Endothelial cell of umbilical vein (primary cell): ENCODE data around the gene RPEL1. TPM values are rescaled to one million over a fixed set of nuclear protein-coding genes. Genes with fewer than 3 reads are reported as not detected.

Source experiments
- BruUV-seq: library from RNA; stranded (reverse); fragments of 400-500 nt; replicated peaks from 2 replicates; lab custom pipeline; 2021; lab: Mats Ljungman, UMichigan
- CTCF ChIA-PET: fragments of 300-600, 350-600 bp; sonication (Branson Sonifier 250); formaldehyde crosslinking; loops from one replicate; lab custom pipeline; 2021; ENCODE audit warnings: antibody characterized with exemption, inconsistent platforms; lab: Charles Lee
- POLR2A ChIA-PET: fragments of 300-600, 350-600 bp; sonication (Branson Sonifier 250); formaldehyde crosslinking; loops from one replicate; lab custom pipeline; 2021; ENCODE audit warnings: antibody characterized with exemption, inconsistent platforms; lab: Charles Lee
- DNase-seq: peaks from one replicate; pipeline ENCODE4 v3.0.0-alpha.2; 2011; ENCODE audit warnings: low read depth, low spot score
- FAIRE-seq: peaks from 2 replicates; lab custom pipeline; 2011; peaks lifted over from hg19 to GRCh38; lab: Jason Lieb, UNC
- H2AFZ ChIP-seq: 2 replicates; pipeline ENCODE4 v1.6.0; 2012; ENCODE audit warnings: low read depth, low read length, control low read depth, inconsistent platforms
- H3K27ac ChIP-seq: 2 replicates; pipeline ENCODE4 v1.5.1; 2011; ENCODE audit warnings: low read depth, mild to moderate bottlenecking, control low read depth, low read length, moderate library complexity; ENCODE audit not compliant: insufficient read depth
- H3K27me3 ChIP-seq, 2 experiments: 2 replicates each; pipeline versions ENCODE4 v1.6.0 to v1.6.1; 2011; ENCODE audit warnings: low read length in 2 of 2, mixed read lengths in 1 of 2; ENCODE audit not compliant: control insufficient read depth in 2 of 2, insufficient read depth in 2 of 2
- H3K36me3 ChIP-seq, 2 experiments: 2 replicates in 1 of 2; 3 replicates in 1 of 2; pipeline ENCODE4 v1.5.1; 2011; ENCODE audit warnings: low read length in 2 of 2, mild to moderate bottlenecking in 1 of 2, moderate library complexity in 1 of 2; ENCODE audit not compliant: control insufficient read depth in 2 of 2, insufficient read depth in 2 of 2; ENCODE audit errors: extremely low read depth in 1 of 2
- H3K4me1 ChIP-seq: 3 replicates; pipeline ENCODE4 v1.5.1; 2011; ENCODE audit warnings: mild to moderate bottlenecking, low read length; ENCODE audit not compliant: control insufficient read depth, insufficient read depth; ENCODE audit errors: extremely low read depth
- H3K4me2 ChIP-seq: 2 replicates; pipeline ENCODE4 v1.6.1; 2011; ENCODE audit warnings: low read length, control low read depth, mixed read lengths; ENCODE audit not compliant: insufficient read depth
- H3K4me3 ChIP-seq, 3 experiments: fragments of 200-600 bp in 1 of 3; sonication (generic), shearing (Covaris generic) in 1 of 3; replicated peaks in 1 of 3; 2 replicates each; pipeline ENCODE4 v1.5.1; 2011 to 2016; ENCODE audit warnings: control low read depth in 3 of 3, low read length in 3 of 3, mild to moderate bottlenecking in 2 of 3, inconsistent platforms in 1 of 3, low read depth in 1 of 3, moderate library complexity in 1 of 3; ENCODE audit not compliant: insufficient read depth in 1 of 3
- H3K79me2 ChIP-seq: 2 replicates; pipeline ENCODE4 v1.6.0; 2012; ENCODE audit warnings: low read length, inconsistent platforms; ENCODE audit not compliant: control insufficient read depth, insufficient read depth
- H3K9ac ChIP-seq: replicated peaks from 2 replicates; pipeline ENCODE3; 2011; ENCODE audit warnings: low read length, control low read depth; ENCODE audit not compliant: insufficient read depth; ENCODE audit errors: extremely low read depth
- H3K9me1 ChIP-seq: replicated peaks from 3 replicates; pipeline ENCODE4 v1.6.0; 2011; ENCODE audit warnings: mild to moderate bottlenecking, low read length; ENCODE audit not compliant: control insufficient read depth, insufficient read depth; ENCODE audit errors: extremely low read depth
- H3K9me3 ChIP-seq: replicated peaks from 2 replicates; pipeline ENCODE4 v1.5.1; 2012; ENCODE audit warnings: low read length, inconsistent platforms; ENCODE audit not compliant: control insufficient read depth, insufficient read depth
- H4K20me1 ChIP-seq: replicated peaks from 2 replicates; pipeline ENCODE3; 2011; ENCODE audit warnings: mild to moderate bottlenecking, low read length; ENCODE audit not compliant: control insufficient read depth, insufficient read depth; ENCODE audit errors: extremely low read depth
- CTCF ChIP-seq, 2 donors: IDR thresholded peaks; 1 replicate in 1 of 2; 2 replicates in 1 of 2; pipeline ENCODE4 v1.5.1; 2011; ENCODE audit warnings: low read length in 2 of 2, mild to moderate bottlenecking in 2 of 2, moderate library complexity in 2 of 2, control low read depth in 1 of 2, inconsistent platforms in 1 of 2, low read depth in 1 of 2; ENCODE audit not compliant: insufficient read depth in 1 of 2; ENCODE audit errors: extremely low read depth in 1 of 2
- EZH2 ChIP-seq: IDR thresholded peaks from 2 replicates; pipeline ENCODE4 v1.6.1; 2012; ENCODE audit warnings: borderline replicate concordance, low read depth, mild to moderate bottlenecking, moderate library complexity, low read length, inconsistent platforms; ENCODE audit not compliant: severe bottlenecking
- FOS ChIP-seq: IDR thresholded peaks from 2 replicates; pipeline ENCODE4 v1.6.1; 2011; ENCODE audit warnings: mild to moderate bottlenecking, low read length, moderate library complexity, borderline replicate concordance; ENCODE audit not compliant: insufficient read depth
- GATA2 ChIP-seq: IDR thresholded peaks from 2 replicates; pipeline ENCODE4 v1.7.0; 2011; ENCODE audit warnings: low read depth, mild to moderate bottlenecking, moderate library complexity, mixed read lengths, low read length; ENCODE audit not compliant: insufficient read length, insufficient read depth
- JUN ChIP-seq: IDR thresholded peaks from 2 replicates; pipeline ENCODE4 v1.6.1; 2011; ENCODE audit warnings: borderline replicate concordance, low read depth; ENCODE audit not compliant: insufficient read length, insufficient read depth
- MAX ChIP-seq: IDR thresholded peaks from 2 replicates; pipeline ENCODE4 v1.6.1; 2011; ENCODE audit not compliant: insufficient read depth, insufficient read length
- MYC ChIP-seq: IDR thresholded peaks from one replicate; pipeline ENCODE4 v1.6.1; 2011; ENCODE audit warnings: mild to moderate bottlenecking, low read depth, low read length
- POLR2A ChIP-seq: IDR thresholded peaks from 2 replicates; pipeline ENCODE4 v1.6.1; 2012; ENCODE audit warnings: low read depth, mild to moderate bottlenecking, control low read depth, low read length
- POLR2AphosphoS5 ChIP-seq: IDR thresholded peaks from 2 replicates; pipeline ENCODE4 v1.6.1; 2012; ENCODE audit warnings: low read depth, mild to moderate bottlenecking, control low read depth, low read length, moderate library complexity; ENCODE audit not compliant: insufficient read depth
- dilution Hi-C: fragments of 300-500 bp; cut with MboI; formaldehyde crosslinking; loops from one replicate; pipeline ENCODE4 v1.15.0; 2019; ENCODE audit warnings: low sequenced_read_pairs; ENCODE audit not compliant: extremely low pct_ligation_motif_present
- intact Hi-C: fragments of 100-400 bp; cut with micrococcal nuclease; formaldehyde crosslinking; loops from one replicate; pipeline ENCODE4 v1.10.0; 2022
- polyA plus RNA-seq, 4 experiments: library from polyadenylated mRNA; depleted of rRNA in 3 of 4; stranded (reverse) in 3 of 4; unstranded in 1 of 4; fragments of >200 nt; gene quantifications; 2 replicates each; pipeline versions ENCODE4 v1.2.1 to v1.2.3, GENCODE V29; 2011 to 2012; ENCODE audit warnings: missing spikeins in 1 of 4
- total RNA-seq: library from RNA; stranded (reverse); gene quantifications from 2 replicates; pipeline ENCODE4 v1.2.3, GENCODE V29; 2021

Gene RPEL1
- total and polyA plus RNA-seq, 2 donors (not counting 3 experiments of a cell fraction or from before 2014, with no cell fraction given), result 0.04 TPM; not detected in 1

- no peaks in the 10 kb centered on the region for H4K20me1 ChIP-seq
- H3K27me3 ChIP-seq, result no peaks in the 10 kb centered on the region
- ChIA-PET CTCF (interaction anchor here (1.0 to 3.1 kb wide), 6 partner anchors 30 to 47 kb away, joined by 3 to 13 read pairs (median 6); no protein-coding TSS in a partner anchor), POLR2A (interaction anchor here (0.6 to 1.1 kb wide), 3 partner anchors 12 to 33 kb away, joined by 5 to 15 read pairs (median 5); no protein-coding TSS in a partner anchor)
- H3K9me3 ChIP-seq, result no peaks in the 10 kb centered on the region
- no peak overlapping the region for H3K4me3 ChIP-seq
- peak overlapping the region; percentile 44 for H2AFZ ChIP-seq
- H3K4me2 ChIP-seq, result peak overlapping the region; percentile 52
- dilution Hi-C loops, result no loop called here
- H3K9ac ChIP-seq, result no peak overlapping the region
- H3K9me1 ChIP-seq, result no peaks in the 10 kb centered on the region
- intact Hi-C loops, result loop anchor here (1.0 kb wide), 1 partner anchor 34 kb away; no protein-coding TSS in a partner anchor
- H3K27ac ChIP-seq, result peak overlapping the region; percentile 52
- peaks cover 18% of the 10 kb centered on the region for H3K4me1 ChIP-seq
- no TSS peak for BruUV-seq
- FAIRE-seq (peak; percentile 67), DNase-seq (peak; percentile 87)
- H3K36me3 ChIP-seq, result no peaks in the 10 kb centered on the region
- TF ChIP-seq MAX (no peak), CTCF (IDR thresholded peaks at IDR 0.05; ENCODE audit: extremely low read depth in 1 of 2, insufficient read depth in 1 of 2, low read depth in 1 of 2, low read length in 2 of 2) (no peak), EZH2 (no peak), POLR2A (no peak), MYC (no peak), POLR2AphosphoS5 (peak; percentile 39), GATA2 (no peak), JUN (peak; percentile 63), FOS (peak; percentile 76)
- peaks cover 3% of the 10 kb centered on the region for H3K79me2 ChIP-seq
These were observed 48.5 kb upstream of the RPEL1 start for GRCh38 chr10:103197174-103197573.
